Measurements from ENCODE around the gene FPGS. TPM values are rescaled to one million over a fixed set of nuclear protein-coding genes. Genes with fewer than 3 reads are reported as not detected.
"Not testable (repeated sequence)": the region's sequence is repeated elsewhere in the genome, so short reads cannot be mapped to it uniquely, and the experiment has no call there.

FPGS gene
- total RNA-seq, 2 donors from 2014 or later: 43.9 to 47.0 TPM

- H3K4me3 ChIP-seq: peak overlapping the region in 1 of 2 donors; percentile 32
- peak overlapping the region in 1 of 2 donors; percentile 10 for H3K27ac ChIP-seq
Measured at GRCh38 chr9:127777368-127777980, 25.2 kb upstream of the FPGS start.

GRCh38 chr9:127778280-127779135 lies 24.2 kb upstream of the FPGS start, which contains the start of gene SH2D3C:
Gene SH2D3C, minus strand, starts transcription at chr9:127778666. Its CDS starts 39 bp downstream, at chr9:127778627.
- TF ChIP-seq CTCF (IDR thresholded peaks at IDR 0.05): no peak
- peak within 1 kb of the TSS; percentile 48 to 59 for H3K27ac ChIP-seq
- no peaks in the 10 kb centered on the region for H3K27me3 ChIP-seq
- peak within 1 kb of the TSS in 1 of 2 donors; percentile 32 for H3K4me3 ChIP-seq
- no peaks in the 10 kb centered on the region for H3K36me3 ChIP-seq
- no peaks in the 10 kb centered on the region for H3K9me3 ChIP-seq
- peaks cover 0 to 21% of the 10 kb centered on the region in 2 donors for H3K4me1 ChIP-seq
- no peak for DNase-seq (ENCODE audit: low spot score)

More at GRCh38 chr9:127777368-127777980, 25.2 kb upstream of the FPGS start:
- Histone ChIP-seq H3K36me3 (no peaks in the 10 kb centered on the region), H3K9me3 (no peaks in the 10 kb centered on the region), H3K27me3 (no peaks in the 10 kb centered on the region), H3K4me1 (peaks cover 0 to 21% of the 10 kb centered on the region in 2 donors)
- TF ChIP-seq CTCF (IDR thresholded peaks at IDR 0.05): no peak
- DNase-seq (ENCODE audit: low spot score): no peak

- Histone ChIP-seq H3K27ac (peak overlapping the region; percentile 48 to 59), H3K36me3 (no peaks in the 10 kb centered on the region), H3K9me3 (no peaks in the 10 kb centered on the region), H3K27me3 (no peaks in the 10 kb centered on the region), H3K4me1 (peaks cover 0 to 29% of the 10 kb centered on the region in 2 donors), H3K4me3 (peak overlapping the region in 1 of 2 donors; percentile 32)
- no peak for DNase-seq (ENCODE audit: low spot score)
- TF ChIP-seq CTCF (IDR thresholded peaks at IDR 0.05): no peak
Measured at GRCh38 chr9:127779136-127779981, 23.3 kb upstream of the FPGS start.

GRCh38 chr9:127780126-127780885 lies 22.4 kb upstream of the FPGS start:
- no peak for DNase-seq (ENCODE audit: low spot score)
- H3K4me3 ChIP-seq: no peak overlapping the region
- H3K36me3 ChIP-seq: no peaks in the 10 kb centered on the region
- H3K9me3 ChIP-seq: no peaks in the 10 kb centered on the region
- TF ChIP-seq CTCF (IDR thresholded peaks at IDR 0.05): no peak
- no peaks in the 10 kb centered on the region for H3K27me3 ChIP-seq
- H3K27ac ChIP-seq: no peak overlapping the region
- peaks cover 0 to 35% of the 10 kb centered on the region in 2 donors for H3K4me1 ChIP-seq

- not testable (repeated sequence) for H3K27me3 ChIP-seq; H3K9me3 ChIP-seq; DNase-seq (ENCODE audit: low spot score); H3K4me3 ChIP-seq; H3K27ac ChIP-seq; H3K36me3 ChIP-seq
- H3K4me1 ChIP-seq: peaks cover 0 to 35% of the 10 kb centered on the region in 2 donors
Measured at GRCh38 chr9:127780909-127781308, 21.8 kb upstream of the FPGS start.

Measured in right atrium auricular region (tissue), 2 donors.